GM10266 (cell line): ENCODE results near the gene HMCN1.

Source experiments
- DNase-seq: peaks from one replicate; pipeline ENCODE4 v3.0.0; 2012; ENCODE audit errors: extremely low spot score
- CTCF ChIP-seq: IDR thresholded peaks from 2 replicates; pipeline ENCODE4 v1.5.1; 2012; ENCODE audit warnings: mild to moderate bottlenecking, low read depth; ENCODE audit not compliant: control insufficient read depth, insufficient read depth; ENCODE audit errors: missing control alignments

Gene HMCN1

GRCh38 chr1:186191511-186191910 is 457.3 kb downstream of the HMCN1 start:
- no peak for DNase-seq
- no peak for TF ChIP-seq CTCF

- DNase-seq, result no peak
Measured at GRCh38 chr1:186193224-186193623, 459.0 kb downstream of the HMCN1 start.

GRCh38 chr1:186194107-186194756 is 460.0 kb downstream of the HMCN1 start:
- no peak for DNase-seq
- TF ChIP-seq CTCF, result no peak

More at GRCh38 chr1:186193224-186193623, 459.0 kb downstream of the HMCN1 start:
- TF ChIP-seq CTCF, result no peak

GRCh38 chr1:186195377-186195931 is 461.3 kb downstream of the HMCN1 start:
- TF ChIP-seq CTCF, result no peak
- no peak for DNase-seq

GRCh38 chr1:186202271-186202764 is 468.1 kb downstream of the HMCN1 start:
- no peak for TF ChIP-seq CTCF
- no peak for DNase-seq

GRCh38 chr1:186202776-186203175 is 468.6 kb downstream of the HMCN1 start:
- no peak for DNase-seq
- no peak for TF ChIP-seq CTCF

GRCh38 chr1:186206048-186206570 is 471.9 kb downstream of the HMCN1 start:
- TF ChIP-seq CTCF, result no peak
- no peak for DNase-seq
